ENCODE results near the gene MRPS7. TPM values are rescaled to one million over a fixed set of nuclear protein-coding genes. Genes with fewer than 3 reads are reported as not detected.
"Not testable (repeated sequence)": the region's sequence is repeated elsewhere in the genome, so short reads cannot be mapped to it uniquely, and the experiment has no call there.

The MRPS7 gene
- total and polyA plus RNA-seq, 4 donors, result 47.9 to 73.5 (median 70.7) TPM

GRCh38 chr17:75241996-75242460 lies 19.7 kb upstream of the MRPS7 start:
- H3K27ac ChIP-seq (ENCODE audit: low read depth, low read length), result no peak overlapping the region

GRCh38 chr17:75242461-75243042 lies 19.1 kb upstream of the MRPS7 start:
- no peak for DNase-seq (ENCODE audit: low read depth in 4 of 6, low spot score in 6 of 6)
- Histone ChIP-seq H3K27me3 (ENCODE audit: control insufficient read depth, insufficient read depth, low read length) (no peaks in the 10 kb centered on the region), H3K4me1 (ENCODE audit: control insufficient read depth, insufficient read depth, low read length) (peaks cover 8% of the 10 kb centered on the region), H3K9me3 (ENCODE audit: control insufficient read depth, insufficient read depth, low read length) (no peaks in the 10 kb centered on the region), H3K4me3 (ENCODE audit: low read depth, low read length) (no peak overlapping the region), H3K27ac (ENCODE audit: low read depth, low read length) (no peak overlapping the region), H3K36me3 (ENCODE audit: control insufficient read depth, insufficient read depth, low read length) (peaks cover 89% of the 10 kb centered on the region)
- WGBS (ENCODE audit: insufficient coverage), result 88% methylated on average over 14 of the region's 17 CpGs

More at GRCh38 chr17:75241996-75242460, 19.7 kb upstream of the MRPS7 start:
- no peaks in the 10 kb centered on the region for H3K9me3 ChIP-seq (ENCODE audit: control insufficient read depth, insufficient read depth, low read length)
- H3K27me3 ChIP-seq (ENCODE audit: control insufficient read depth, insufficient read depth, low read length), result no peaks in the 10 kb centered on the region
- no peak for DNase-seq (ENCODE audit: low read depth in 4 of 6, low spot score in 6 of 6)
- H3K4me1 ChIP-seq (ENCODE audit: control insufficient read depth, insufficient read depth, low read length), result peaks cover 8% of the 10 kb centered on the region
- no peak overlapping the region for H3K4me3 ChIP-seq (ENCODE audit: low read depth, low read length)
- WGBS (ENCODE audit: insufficient coverage), result 91% methylated on average over 15 of the region's 15 CpGs
- H3K36me3 ChIP-seq (ENCODE audit: control insufficient read depth, insufficient read depth, low read length), result peaks cover 94% of the 10 kb centered on the region

- H3K27me3 ChIP-seq (ENCODE audit: control insufficient read depth, insufficient read depth, low read length), result no peaks in the 10 kb centered on the region
- DNase-seq (ENCODE audit: low read depth in 4 of 6, low spot score in 6 of 6), result no peak
- no peak overlapping the region for H3K4me3 ChIP-seq (ENCODE audit: low read depth, low read length)
- peaks cover 8% of the 10 kb centered on the region for H3K4me1 ChIP-seq (ENCODE audit: control insufficient read depth, insufficient read depth, low read length)
- peaks cover 79% of the 10 kb centered on the region for H3K36me3 ChIP-seq (ENCODE audit: control insufficient read depth, insufficient read depth, low read length)
- 90% methylated on average over 18 of the region's 22 CpGs for WGBS (ENCODE audit: insufficient coverage)
- no peaks in the 10 kb centered on the region for H3K9me3 ChIP-seq (ENCODE audit: control insufficient read depth, insufficient read depth, low read length)
- H3K27ac ChIP-seq (ENCODE audit: low read depth, low read length), result no peak overlapping the region
Observed at GRCh38 chr17:75244133-75244866, 17.4 kb upstream of the MRPS7 start.

- no peaks in the 10 kb centered on the region for H3K27me3 ChIP-seq (ENCODE audit: control insufficient read depth, insufficient read depth, low read length)
- no peak for DNase-seq (ENCODE audit: low read depth in 4 of 6, low spot score in 6 of 6)
- H3K9me3 ChIP-seq (ENCODE audit: control insufficient read depth, insufficient read depth, low read length), result no peaks in the 10 kb centered on the region
- peaks cover 72% of the 10 kb centered on the region for H3K36me3 ChIP-seq (ENCODE audit: control insufficient read depth, insufficient read depth, low read length)
- H3K4me1 ChIP-seq (ENCODE audit: control insufficient read depth, insufficient read depth, low read length), result peaks cover 8% of the 10 kb centered on the region
- H3K4me3 ChIP-seq (ENCODE audit: low read depth, low read length), result no peak overlapping the region
- WGBS (ENCODE audit: insufficient coverage), result 92% methylated on average over 4 of the region's 6 CpGs
- no peak overlapping the region for H3K27ac ChIP-seq (ENCODE audit: low read depth, low read length)
Observed at GRCh38 chr17:75245011-75245410, 16.7 kb upstream of the MRPS7 start.

- peaks cover 58% of the 10 kb centered on the region for H3K36me3 ChIP-seq (ENCODE audit: control insufficient read depth, insufficient read depth, low read length)
Observed at GRCh38 chr17:75246404-75246803, 15.3 kb upstream of the MRPS7 start.

GRCh38 chr17:75249564-75249963 lies 12.1 kb upstream of the MRPS7 start:
- DNase-seq (ENCODE audit: low read depth in 4 of 6, low spot score in 6 of 6), result no peak
- no peak overlapping the region for H3K4me3 ChIP-seq (ENCODE audit: low read depth, low read length)
- H3K27me3 ChIP-seq (ENCODE audit: control insufficient read depth, insufficient read depth, low read length), result no peaks in the 10 kb centered on the region
- H3K36me3 ChIP-seq (ENCODE audit: control insufficient read depth, insufficient read depth, low read length), result peaks cover 27% of the 10 kb centered on the region
- H3K27ac ChIP-seq (ENCODE audit: low read depth, low read length), result no peak overlapping the region
- no peaks in the 10 kb centered on the region for H3K9me3 ChIP-seq (ENCODE audit: control insufficient read depth, insufficient read depth, low read length)
- H3K4me1 ChIP-seq (ENCODE audit: control insufficient read depth, insufficient read depth, low read length), result no peaks in the 10 kb centered on the region
- WGBS (ENCODE audit: insufficient coverage), result 82% methylated on average over 4 of the region's 4 CpGs

More at GRCh38 chr17:75246404-75246803, 15.3 kb upstream of the MRPS7 start:
- Histone ChIP-seq H3K27me3 (ENCODE audit: control insufficient read depth, insufficient read depth, low read length) (no peaks in the 10 kb centered on the region), H3K4me1 (ENCODE audit: control insufficient read depth, insufficient read depth, low read length) (no peaks in the 10 kb centered on the region), H3K27ac (ENCODE audit: low read depth, low read length) (no peak overlapping the region), H3K4me3 (ENCODE audit: low read depth, low read length) (no peak overlapping the region), H3K9me3 (ENCODE audit: control insufficient read depth, insufficient read depth, low read length) (no peaks in the 10 kb centered on the region)
- DNase-seq (ENCODE audit: low read depth in 4 of 6, low spot score in 6 of 6), result no peak
- 92% methylated on average over 11 of the region's 12 CpGs for WGBS (ENCODE audit: insufficient coverage)

- 77% methylated on average over 9 of the region's 11 CpGs for WGBS (ENCODE audit: insufficient coverage)
- H3K4me3 ChIP-seq (ENCODE audit: low read depth, low read length), result no peak overlapping the region
- no peaks in the 10 kb centered on the region for H3K9me3 ChIP-seq (ENCODE audit: control insufficient read depth, insufficient read depth, low read length)
- no peaks in the 10 kb centered on the region for H3K27me3 ChIP-seq (ENCODE audit: control insufficient read depth, insufficient read depth, low read length)
- DNase-seq (ENCODE audit: low read depth in 4 of 6, low spot score in 6 of 6), result no peak
- no peak overlapping the region for H3K27ac ChIP-seq (ENCODE audit: low read depth, low read length)
- no peaks in the 10 kb centered on the region for H3K4me1 ChIP-seq (ENCODE audit: control insufficient read depth, insufficient read depth, low read length)
- H3K36me3 ChIP-seq (ENCODE audit: control insufficient read depth, insufficient read depth, low read length), result peaks cover 23% of the 10 kb centered on the region
Observed at GRCh38 chr17:75250009-75250471, 11.6 kb upstream of the MRPS7 start.

GRCh38 chr17:75252039-75252816 lies 9.5 kb upstream of the MRPS7 start:
- 98% methylated on average over 8 of the region's 8 CpGs for WGBS (ENCODE audit: insufficient coverage)
- Histone ChIP-seq H3K36me3 (ENCODE audit: control insufficient read depth, insufficient read depth, low read length) (peaks cover 8% of the 10 kb centered on the region), H3K27me3 (ENCODE audit: control insufficient read depth, insufficient read depth, low read length) (no peaks in the 10 kb centered on the region), H3K4me3 (ENCODE audit: low read depth, low read length) (no peak overlapping the region), H3K9me3 (ENCODE audit: control insufficient read depth, insufficient read depth, low read length) (no peaks in the 10 kb centered on the region), H3K27ac (ENCODE audit: low read depth, low read length) (no peak overlapping the region), H3K4me1 (ENCODE audit: control insufficient read depth, insufficient read depth, low read length) (no peaks in the 10 kb centered on the region)
- DNase-seq (ENCODE audit: low read depth in 4 of 6, low spot score in 6 of 6), result no peak

GRCh38 chr17:75255954-75256698 lies 5.6 kb upstream of the MRPS7 start:
- WGBS (ENCODE audit: insufficient coverage), result 93% methylated on average over 4 of the region's 11 CpGs
- H3K4me3 ChIP-seq (ENCODE audit: low read depth, low read length); DNase-seq (ENCODE audit: low read depth in 4 of 6, low spot score in 6 of 6); H3K36me3 ChIP-seq (ENCODE audit: control insufficient read depth, insufficient read depth, low read length); H3K27ac ChIP-seq (ENCODE audit: low read depth, low read length); H3K27me3 ChIP-seq (ENCODE audit: control insufficient read depth, insufficient read depth, low read length); H3K4me1 ChIP-seq (ENCODE audit: control insufficient read depth, insufficient read depth, low read length); H3K9me3 ChIP-seq (ENCODE audit: control insufficient read depth, insufficient read depth, low read length): not testable (repeated sequence)

Data from spinal cord (tissue), 10 donors.